Upper lobe of left lung (tissue), 4 donors: ENCODE measurements around the gene CUBN.

ENCODE experiments used
- EP300 ChIP-seq, 4 donors: sonication (generic); formaldehyde crosslinking; IDR thresholded peaks; one replicate each; pipeline ENCODE4 v1.5.1; 2017; ENCODE audit warnings: antibody characterized with exemption in 4 of 4, control low read depth in 2 of 4
- POLR2A ChIP-seq, 4 donors: fragments of 450-650 bp; IDR thresholded peaks; one replicate each; pipeline ENCODE4 v1.5.1; 2016 to 2017; ENCODE audit warnings: antibody characterized with exemption in 4 of 4, mild to moderate bottlenecking in 2 of 4
- POLR2AphosphoS5 ChIP-seq, 2 donors: sonication (generic); formaldehyde crosslinking; IDR thresholded peaks; one replicate each; pipeline ENCODE4 v1.5.1; 2017; ENCODE audit warnings: antibody characterized with exemption in 2 of 2
- TF ChIP-seq, protein P1 (sequence below), 6 experiments: fragments of 450-650 bp in 4 of 6; fragments of 200-600 bp in 2 of 6; sonication (generic) in 2 of 6; IDR thresholded peaks; one replicate each; pipeline ENCODE4 v1.5.1; 2016 to 2019; ENCODE audit warnings: antibody characterized with exemption in 6 of 6

DNA sequence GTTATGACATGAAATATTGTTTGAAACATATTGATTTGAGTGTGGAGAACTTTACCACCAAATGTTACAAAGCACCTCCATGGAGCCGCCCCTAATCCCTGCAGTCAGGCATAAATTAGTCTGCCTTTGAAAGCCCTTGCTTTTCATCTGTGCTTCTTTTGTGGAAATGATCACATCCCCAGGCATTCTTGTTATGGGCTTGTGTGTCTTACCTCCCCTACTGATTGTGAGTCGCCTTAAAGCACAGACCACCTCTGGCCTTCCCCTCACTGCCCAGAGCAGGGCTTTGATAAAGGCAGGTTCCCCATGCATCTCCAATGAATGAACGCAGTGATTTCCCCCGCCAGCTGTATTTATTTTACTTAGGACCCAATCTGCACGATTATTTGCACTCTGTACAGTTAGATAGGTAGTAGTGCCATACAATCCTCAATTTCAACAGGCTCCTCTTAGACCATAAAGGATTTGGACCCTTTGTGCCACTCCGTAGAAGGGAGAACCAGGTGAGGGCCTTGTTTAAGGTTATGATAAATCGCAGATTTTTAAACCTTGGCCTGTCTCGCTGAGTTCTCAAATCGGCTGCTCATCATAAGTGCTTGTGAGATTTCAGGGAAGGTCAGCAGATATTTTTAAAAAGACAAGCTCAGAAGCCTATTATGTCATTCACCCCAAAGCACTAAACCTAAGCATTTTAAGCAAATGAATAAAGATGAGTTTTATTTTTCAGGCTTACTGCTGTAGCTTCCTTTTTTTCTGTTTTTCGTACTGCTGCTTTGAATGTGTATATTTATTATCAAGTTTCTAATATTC lies 107.8 kb downstream of the CUBN start:
- TF ChIP-seq POLR2A (IDR thresholded peaks at IDR 0.05) (no peak), EP300 (IDR thresholded peaks at IDR 0.05) (no peak), POLR2AphosphoS5 (IDR thresholded peaks at IDR 0.05) (no peak)
- TF ChIP-seq, protein P1, sequence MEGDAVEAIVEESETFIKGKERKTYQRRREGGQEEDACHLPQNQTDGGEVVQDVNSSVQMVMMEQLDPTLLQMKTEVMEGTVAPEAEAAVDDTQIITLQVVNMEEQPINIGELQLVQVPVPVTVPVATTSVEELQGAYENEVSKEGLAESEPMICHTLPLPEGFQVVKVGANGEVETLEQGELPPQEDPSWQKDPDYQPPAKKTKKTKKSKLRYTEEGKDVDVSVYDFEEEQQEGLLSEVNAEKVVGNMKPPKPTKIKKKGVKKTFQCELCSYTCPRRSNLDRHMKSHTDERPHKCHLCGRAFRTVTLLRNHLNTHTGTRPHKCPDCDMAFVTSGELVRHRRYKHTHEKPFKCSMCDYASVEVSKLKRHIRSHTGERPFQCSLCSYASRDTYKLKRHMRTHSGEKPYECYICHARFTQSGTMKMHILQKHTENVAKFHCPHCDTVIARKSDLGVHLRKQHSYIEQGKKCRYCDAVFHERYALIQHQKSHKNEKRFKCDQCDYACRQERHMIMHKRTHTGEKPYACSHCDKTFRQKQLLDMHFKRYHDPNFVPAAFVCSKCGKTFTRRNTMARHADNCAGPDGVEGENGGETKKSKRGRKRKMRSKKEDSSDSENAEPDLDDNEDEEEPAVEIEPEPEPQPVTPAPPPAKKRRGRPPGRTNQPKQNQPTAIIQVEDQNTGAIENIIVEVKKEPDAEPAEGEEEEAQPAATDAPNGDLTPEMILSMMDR (IDR thresholded peaks at IDR 0.05): no peak
